HepG2 (cell line): ENCODE data around the gene VAMP2. TPM values are rescaled to one million over a fixed set of nuclear protein-coding genes. Genes with fewer than 3 reads are reported as not detected.

Source experiments
- ATAC-seq: fragments of 200-7000 bp; cut with Tn5 transposase; 3 replicates; pipeline ENCODE4 v1.9.1; 2020; ENCODE audit warnings: mild to moderate bottlenecking, moderate library complexity
- BruUV-seq: library from RNA; stranded (reverse); fragments of 400-500 nt; replicated peaks from 2 replicates; lab custom pipeline; 2021; lab: Mats Ljungman, UMichigan
- CTCF ChIA-PET: fragments of 300-600 bp; formaldehyde crosslinking; extraction: SDS; loops from one replicate; lab custom pipeline; 2021; ENCODE audit warnings: low total read pairs, inconsistent platforms, low intra/inter-chr PET ratio; lab: Yijun Ruan, JAX
- POLR2A ChIA-PET: fragments of 350-600 bp; sonication (Branson Sonifier 250); formaldehyde crosslinking; loops from one replicate; lab custom pipeline; 2020; ENCODE audit warnings: antibody characterized with exemption, inconsistent platforms; lab: Yijun Ruan, JAX
- DNase-seq: peaks from one replicate; pipeline ENCODE4 v3.0.0-alpha.2; 2015; ENCODE audit warnings: low spot score
- FAIRE-seq: peaks from 3 replicates; lab custom pipeline; 2011; peaks lifted over from hg19 to GRCh38; lab: Jason Lieb, UNC
- H2AFZ ChIP-seq: one replicate; pipeline ENCODE4 v1.6.1; 2011; ENCODE audit warnings: low read length, inconsistent platforms
- H3K27ac ChIP-seq: fragments of 300-600 bp; 3 replicates; pipeline ENCODE4 v1.8.0; 2011; ENCODE audit warnings: mixed run types, mild to moderate bottlenecking, mixed read lengths, low read length, inconsistent platforms; ENCODE audit not compliant: insufficient read depth; ENCODE audit errors: extremely low read length
- H3K27me3 ChIP-seq, 2 experiments: fragments of 200-600 bp in 1 of 2; 2 replicates in 1 of 2; 3 replicates in 1 of 2; pipeline versions ENCODE4 v1.6.0 to v1.8.0; 2011; ENCODE audit warnings: low read length in 2 of 2, mild to moderate bottlenecking in 2 of 2, moderate library complexity in 2 of 2, inconsistent platforms in 1 of 2; ENCODE audit not compliant: insufficient read depth in 2 of 2, control insufficient read depth in 1 of 2
- H3K36me3 ChIP-seq, 2 experiments: fragments of 200-600 bp in 1 of 2; replicated peaks in 1 of 2; 2 replicates in 1 of 2; 3 replicates in 1 of 2; pipeline versions ENCODE4 v1.5.1 to v1.8.0; 2011; ENCODE audit warnings: low read length in 2 of 2, inconsistent platforms in 1 of 2; ENCODE audit not compliant: insufficient read depth in 2 of 2, control insufficient read depth in 1 of 2
- H3K4me1 ChIP-seq: 2 replicates; pipeline ENCODE4 v1.5.1; 2012; ENCODE audit warnings: low read length, inconsistent platforms; ENCODE audit not compliant: insufficient read depth
- H3K4me2 ChIP-seq: 2 replicates; pipeline ENCODE4 v1.6.0; 2011; ENCODE audit warnings: low read depth, low read length, inconsistent platforms
- H3K4me3 ChIP-seq, 3 experiments: fragments of 200-600 bp in 1 of 3; sonication (generic), shearing (Covaris generic) in 1 of 3; replicated peaks in 1 of 3; 2 replicates each; pipeline ENCODE4 v1.5.1; 2011 to 2016; ENCODE audit warnings: low read length in 3 of 3, inconsistent platforms in 2 of 3, low read depth in 2 of 3, mild to moderate bottlenecking in 2 of 3, control low read depth in 1 of 3, mixed read lengths in 1 of 3; ENCODE audit not compliant: insufficient read depth in 1 of 3
- H3K79me2 ChIP-seq: one replicate; pipeline ENCODE4 v1.6.1; 2011; ENCODE audit warnings: low read length, inconsistent platforms; ENCODE audit not compliant: insufficient read depth
- H3K9ac ChIP-seq: 2 replicates; pipeline ENCODE4 v1.6.0; 2011; ENCODE audit warnings: mild to moderate bottlenecking, low read depth, low read length, inconsistent platforms; ENCODE audit not compliant: insufficient read depth
- H3K9me3 ChIP-seq: 2 replicates; pipeline ENCODE4 v1.5.1; 2012; ENCODE audit warnings: mild to moderate bottlenecking, low read length
- H4K20me1 ChIP-seq: 2 replicates; pipeline ENCODE4 v1.6.0; 2011; ENCODE audit warnings: inconsistent platforms, mild to moderate bottlenecking, low read length, moderate library complexity; ENCODE audit not compliant: insufficient read depth
- AKNA ChIP-seq: sonication (generic); formaldehyde crosslinking; IDR thresholded peaks from 2 replicates; pipeline ENCODE4 v1.4.0; 2020; ENCODE audit warnings: missing genetic modification reagents, borderline replicate concordance
- ARID5B ChIP-seq: IDR thresholded peaks from 2 replicates; pipeline ENCODE4 v1.4.0; 2020; ENCODE audit warnings: mild to moderate bottlenecking, missing genetic modification reagents
- ERF ChIP-seq: IDR thresholded peaks from 2 replicates; pipeline ENCODE4 v1.6.1; 2018; ENCODE audit warnings: missing biosample characterization, missing genetic modification reagents
- FOXC1 ChIP-seq: sonication (generic); formaldehyde crosslinking; IDR thresholded peaks from 2 replicates; pipeline ENCODE4 v1.8.0; 2022; ENCODE audit warnings: mild to moderate bottlenecking, missing genetic modification reagents, borderline replicate concordance
- FOXP4 ChIP-seq: sonication (generic); formaldehyde crosslinking; IDR thresholded peaks from 2 replicates; pipeline ENCODE4 v1.4.0; 2020; ENCODE audit warnings: missing genetic modification reagents
- IKZF5 ChIP-seq: IDR thresholded peaks from 2 replicates; pipeline ENCODE4 v1.6.1; 2018; ENCODE audit warnings: missing genetic modification reagents, mild to moderate bottlenecking, missing compliant biosample characterization
- MEF2D ChIP-seq: sonication (generic); formaldehyde crosslinking; IDR thresholded peaks from 2 replicates; pipeline ENCODE4 v1.5.1; 2020; ENCODE audit warnings: mild to moderate bottlenecking, missing genetic modification reagents
- ZBTB2 ChIP-seq: sonication (generic); formaldehyde crosslinking; IDR thresholded peaks from 2 replicates; pipeline ENCODE4 v1.8.0; 2022; ENCODE audit warnings: low read depth, missing genetic modification reagents
- WGBS: methylation state at CpG from one replicate; pipeline ENCODE4 v1.1.6; 2017; ENCODE audit warnings: low lambda C conversion rate; 5-methylcytosine and 5-hydroxymethylcytosine counted together
- in situ Hi-C: cut with HindIII; loops from 2 replicates; pipeline ENCODE4 v1.10.0; 2017; ENCODE audit warnings: low pct_unique_long_range_greater_than_20kb; ENCODE audit not compliant: extremely low pct_ligation_motif_present
- intact Hi-C: fragments of 100-400 bp; cut with micrococcal nuclease; formaldehyde crosslinking; loops from one replicate; pipeline ENCODE4 v1.10.0; 2022; ENCODE audit not compliant: unreplicated experiment
- polyA plus RNA-seq, 8 experiments: library from polyadenylated mRNA; depleted of rRNA in 3 of 8; stranded (reverse) in 7 of 8; unstranded in 1 of 8; fragments of >200 nt; fragmentation: Illumina TruSeq in 4 of 8; extraction: Trizol in 4 of 8; gene quantifications; 2 replicates each; pipeline versions ENCODE4 v1.2.1 to v1.2.3, GENCODE V29; 2011 to 2016; ENCODE audit warnings: low read depth in 4 of 8, missing spikeins in 1 of 8, mixed read lengths in 1 of 8; ENCODE audit not compliant: insufficient read depth in 1 of 8
- total RNA-seq, 5 experiments: library from RNA; depleted of rRNA; stranded (reverse); fragments of >200 nt; fragmentation: Illumina TruSeq; extraction: Trizol; gene quantifications; 2 replicates each; pipeline ENCODE4 v1.2.3, GENCODE V29; 2016; ENCODE audit warnings: low read depth in 1 of 5

VAMP2 gene
- total and polyA plus RNA-seq, 2 of the 13 experiments (the other 11 are each of a cell fraction or from before 2014, with no cell fraction given): 3.9 to 17.2 TPM

GRCh38 chr17:8192070-8192815 lies 29.5 kb upstream of the VAMP2 start:
- 1% methylated on average over 11 of the region's 12 CpGs for WGBS
- H3K27ac ChIP-seq: peak overlapping the region; percentile 66
- intact Hi-C loops: no loop called here
- H4K20me1 ChIP-seq: peaks cover 1% of the 10 kb centered on the region
- no peaks in the 10 kb centered on the region for H3K9me3 ChIP-seq
- peak overlapping the region; percentile 27 to 65 (median 45) for H3K4me3 ChIP-seq
- no peaks in the 10 kb centered on the region; a peak in 1 of 5 replicates for H3K27me3 ChIP-seq
- H3K36me3 ChIP-seq: no peaks in the 10 kb centered on the region
- DNase-seq (peak; percentile 93), ATAC-seq (peak; percentile 46), FAIRE-seq (peak; percentile 98)
- H3K9ac ChIP-seq: peak overlapping the region; percentile 70
- peaks cover 59% of the 10 kb centered on the region for H3K4me1 ChIP-seq
- peak overlapping the region; percentile 62 for H2AFZ ChIP-seq
- in situ Hi-C loops: no loop called here
- H3K79me2 ChIP-seq: peaks cover 8% of the 10 kb centered on the region
- peak overlapping the region; percentile 93 for H3K4me2 ChIP-seq
- BruUV-seq: no TSS peak
- ChIA-PET CTCF (no interaction called here), POLR2A (interaction anchor here (0.7 to 9.9 kb wide), 15 partner anchors 9 to 354 kb away, joined by 3 to 160 read pairs (median 5); partner anchors contain the start of genes AURKB, CTC1, SLC25A35 and TMEM107)
- 0 out of 2 replicates have a peak, but pooled peaks have one; percentile 49 for TF ChIP-seq MEF2D
- TF ChIP-seq IKZF5 (CRISPR knock-in tag): peak; percentile 16; the same call in 1 of the 2 replicates
- no peak for TF ChIP-seq FOXP4 (CRISPR knock-in tag)
- no peak for TF ChIP-seq ZBTB2 (CRISPR knock-in tag)
- peak; percentile 39; the same call in 1 of the 2 replicates for TF ChIP-seq FOXC1
- no peak for TF ChIP-seq ARID5B (CRISPR knock-in tag)
- TF ChIP-seq AKNA (CRISPR knock-in tag): no peak
- peak; percentile 44; the same call in 1 of the 2 replicates for TF ChIP-seq ERF (CRISPR knock-in tag)
